Panc1 (cell line): Measurements from ENCODE around the gene FGA.

ENCODE experiments used
- POLR2AphosphoS5 ChIP-seq: IDR thresholded peaks from 2 replicates; pipeline ENCODE4 v1.6.1; 2012; ENCODE audit warnings: mild to moderate bottlenecking, low read depth, low read length, moderate library complexity
- SIN3A ChIP-seq: IDR thresholded peaks from 2 replicates; pipeline ENCODE4 v1.6.1; 2012; ENCODE audit warnings: low read depth, mild to moderate bottlenecking, low read length, moderate library complexity, borderline replicate concordance; ENCODE audit not compliant: insufficient read depth
- TF ChIP-seq, protein P1 (sequence below): fragments of 450-650 bp; IDR thresholded peaks from 2 replicates; pipeline ENCODE4 v1.5.1; 2017; ENCODE audit warnings: mild to moderate bottlenecking
- TF ChIP-seq, protein P2 (sequence below), 2 experiments: IDR thresholded peaks; 2 replicates each; pipeline ENCODE4 v1.6.1; 2011 to 2012; ENCODE audit warnings: low read depth in 2 of 2, control low read depth in 1 of 2, low read length in 1 of 2, mild to moderate bottlenecking in 1 of 2, moderate library complexity in 1 of 2; ENCODE audit not compliant: insufficient read depth in 1 of 2

GRCh38 chr4:154551872-154552686 is 38.5 kb downstream of the FGA start:
- TF ChIP-seq, protein P1, sequence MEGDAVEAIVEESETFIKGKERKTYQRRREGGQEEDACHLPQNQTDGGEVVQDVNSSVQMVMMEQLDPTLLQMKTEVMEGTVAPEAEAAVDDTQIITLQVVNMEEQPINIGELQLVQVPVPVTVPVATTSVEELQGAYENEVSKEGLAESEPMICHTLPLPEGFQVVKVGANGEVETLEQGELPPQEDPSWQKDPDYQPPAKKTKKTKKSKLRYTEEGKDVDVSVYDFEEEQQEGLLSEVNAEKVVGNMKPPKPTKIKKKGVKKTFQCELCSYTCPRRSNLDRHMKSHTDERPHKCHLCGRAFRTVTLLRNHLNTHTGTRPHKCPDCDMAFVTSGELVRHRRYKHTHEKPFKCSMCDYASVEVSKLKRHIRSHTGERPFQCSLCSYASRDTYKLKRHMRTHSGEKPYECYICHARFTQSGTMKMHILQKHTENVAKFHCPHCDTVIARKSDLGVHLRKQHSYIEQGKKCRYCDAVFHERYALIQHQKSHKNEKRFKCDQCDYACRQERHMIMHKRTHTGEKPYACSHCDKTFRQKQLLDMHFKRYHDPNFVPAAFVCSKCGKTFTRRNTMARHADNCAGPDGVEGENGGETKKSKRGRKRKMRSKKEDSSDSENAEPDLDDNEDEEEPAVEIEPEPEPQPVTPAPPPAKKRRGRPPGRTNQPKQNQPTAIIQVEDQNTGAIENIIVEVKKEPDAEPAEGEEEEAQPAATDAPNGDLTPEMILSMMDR = peak; percentile 81
- TF ChIP-seq, protein P2, sequence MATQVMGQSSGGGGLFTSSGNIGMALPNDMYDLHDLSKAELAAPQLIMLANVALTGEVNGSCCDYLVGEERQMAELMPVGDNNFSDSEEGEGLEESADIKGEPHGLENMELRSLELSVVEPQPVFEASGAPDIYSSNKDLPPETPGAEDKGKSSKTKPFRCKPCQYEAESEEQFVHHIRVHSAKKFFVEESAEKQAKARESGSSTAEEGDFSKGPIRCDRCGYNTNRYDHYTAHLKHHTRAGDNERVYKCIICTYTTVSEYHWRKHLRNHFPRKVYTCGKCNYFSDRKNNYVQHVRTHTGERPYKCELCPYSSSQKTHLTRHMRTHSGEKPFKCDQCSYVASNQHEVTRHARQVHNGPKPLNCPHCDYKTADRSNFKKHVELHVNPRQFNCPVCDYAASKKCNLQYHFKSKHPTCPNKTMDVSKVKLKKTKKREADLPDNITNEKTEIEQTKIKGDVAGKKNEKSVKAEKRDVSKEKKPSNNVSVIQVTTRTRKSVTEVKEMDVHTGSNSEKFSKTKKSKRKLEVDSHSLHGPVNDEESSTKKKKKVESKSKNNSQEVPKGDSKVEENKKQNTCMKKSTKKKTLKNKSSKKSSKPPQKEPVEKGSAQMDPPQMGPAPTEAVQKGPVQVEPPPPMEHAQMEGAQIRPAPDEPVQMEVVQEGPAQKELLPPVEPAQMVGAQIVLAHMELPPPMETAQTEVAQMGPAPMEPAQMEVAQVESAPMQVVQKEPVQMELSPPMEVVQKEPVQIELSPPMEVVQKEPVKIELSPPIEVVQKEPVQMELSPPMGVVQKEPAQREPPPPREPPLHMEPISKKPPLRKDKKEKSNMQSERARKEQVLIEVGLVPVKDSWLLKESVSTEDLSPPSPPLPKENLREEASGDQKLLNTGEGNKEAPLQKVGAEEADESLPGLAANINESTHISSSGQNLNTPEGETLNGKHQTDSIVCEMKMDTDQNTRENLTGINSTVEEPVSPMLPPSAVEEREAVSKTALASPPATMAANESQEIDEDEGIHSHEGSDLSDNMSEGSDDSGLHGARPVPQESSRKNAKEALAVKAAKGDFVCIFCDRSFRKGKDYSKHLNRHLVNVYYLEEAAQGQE (IDR thresholded peaks at IDR 0.05; ENCODE audit: insufficient read depth in 1 of 2, low read depth in 2 of 2, low read length in 1 of 2) = no peak
- TF ChIP-seq POLR2AphosphoS5 (no peak), SIN3A (no peak)
